Neural cell (in vitro differentiated cells): Measurements from ENCODE around the gene LAGE3.

Source experiments
- EP300 ChIP-seq: fragments of 450-650 bp; conservative IDR thresholded peaks from 2 replicates; pipeline ENCODE4 v1.6.1; 2014; ENCODE audit warnings: antibody characterized with exemption, mild to moderate bottlenecking, moderate library complexity; ENCODE audit not compliant: poor library complexity, severe bottlenecking
- EZH2 ChIP-seq: fragments of 200-600, 300-800 bp; shearing (Covaris generic), sonication (generic); IDR thresholded peaks from 2 replicates; pipeline ENCODE4 v1.6.1; 2014; ENCODE audit warnings: antibody characterized with exemption, low read length, borderline replicate concordance, mild to moderate bottlenecking; ENCODE audit not compliant: insufficient read depth, poor library complexity, severe bottlenecking
- MXI1 ChIP-seq: fragments of 450-650 bp; conservative IDR thresholded peaks from 2 replicates; pipeline ENCODE4 v1.6.1; 2014; ENCODE audit warnings: antibody characterized with exemption, mild to moderate bottlenecking; ENCODE audit not compliant: poor library complexity, severe bottlenecking
- POLR2AphosphoS5 ChIP-seq: IDR thresholded peaks from 2 replicates; pipeline ENCODE4 v1.6.1; 2012
- RAD21 ChIP-seq: fragments of 450-650 bp; conservative IDR thresholded peaks from 2 replicates; pipeline ENCODE4 v1.6.1; 2014; ENCODE audit warnings: antibody characterized with exemption, mild to moderate bottlenecking, moderate library complexity
- SMC3 ChIP-seq: fragments of 450-650 bp; conservative IDR thresholded peaks from 2 replicates; pipeline ENCODE4 v1.6.1; 2014; ENCODE audit warnings: antibody characterized with exemption, mild to moderate bottlenecking, moderate library complexity; ENCODE audit not compliant: poor library complexity
- TAF1 ChIP-seq: IDR thresholded peaks from 2 replicates; pipeline ENCODE4 v1.6.1; 2012; ENCODE audit warnings: low read depth
- TF ChIP-seq, protein P1 (sequence below): fragments of 450-650 bp; IDR thresholded peaks from 2 replicates; pipeline ENCODE4 v1.5.1; 2014; ENCODE audit warnings: antibody characterized with exemption, mild to moderate bottlenecking, moderate library complexity; ENCODE audit not compliant: poor library complexity, severe bottlenecking
- TF ChIP-seq, protein P2 (sequence below): IDR thresholded peaks from 2 replicates; pipeline ENCODE4 v1.6.1; 2012; ENCODE audit warnings: borderline replicate concordance

DNA sequence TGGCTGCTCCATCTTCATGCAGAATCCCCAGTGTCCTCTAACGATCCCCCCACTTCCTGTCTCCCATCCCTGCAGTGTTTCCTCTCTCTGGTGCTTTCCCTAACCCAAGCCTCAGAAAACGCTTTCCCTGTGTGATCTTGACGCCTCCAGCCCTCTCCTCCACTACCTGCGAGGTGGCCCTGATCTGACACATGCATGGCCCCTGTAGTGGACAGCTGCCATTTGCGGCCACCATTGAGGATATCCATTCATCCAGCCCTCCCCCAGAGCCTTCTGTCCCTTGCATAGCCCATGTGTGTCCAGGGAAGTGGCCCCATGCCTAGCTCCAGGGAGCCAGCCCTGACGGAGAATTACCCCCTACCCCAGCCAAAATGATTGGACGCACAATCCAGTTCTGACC, 4.2 kb upstream of the LAGE3 start:
- TF ChIP-seq, protein P1, sequence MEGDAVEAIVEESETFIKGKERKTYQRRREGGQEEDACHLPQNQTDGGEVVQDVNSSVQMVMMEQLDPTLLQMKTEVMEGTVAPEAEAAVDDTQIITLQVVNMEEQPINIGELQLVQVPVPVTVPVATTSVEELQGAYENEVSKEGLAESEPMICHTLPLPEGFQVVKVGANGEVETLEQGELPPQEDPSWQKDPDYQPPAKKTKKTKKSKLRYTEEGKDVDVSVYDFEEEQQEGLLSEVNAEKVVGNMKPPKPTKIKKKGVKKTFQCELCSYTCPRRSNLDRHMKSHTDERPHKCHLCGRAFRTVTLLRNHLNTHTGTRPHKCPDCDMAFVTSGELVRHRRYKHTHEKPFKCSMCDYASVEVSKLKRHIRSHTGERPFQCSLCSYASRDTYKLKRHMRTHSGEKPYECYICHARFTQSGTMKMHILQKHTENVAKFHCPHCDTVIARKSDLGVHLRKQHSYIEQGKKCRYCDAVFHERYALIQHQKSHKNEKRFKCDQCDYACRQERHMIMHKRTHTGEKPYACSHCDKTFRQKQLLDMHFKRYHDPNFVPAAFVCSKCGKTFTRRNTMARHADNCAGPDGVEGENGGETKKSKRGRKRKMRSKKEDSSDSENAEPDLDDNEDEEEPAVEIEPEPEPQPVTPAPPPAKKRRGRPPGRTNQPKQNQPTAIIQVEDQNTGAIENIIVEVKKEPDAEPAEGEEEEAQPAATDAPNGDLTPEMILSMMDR: no peak
- no peak for TF ChIP-seq RAD21
- TF ChIP-seq SMC3: no peak
- no peak for TF ChIP-seq MXI1
- no peak for TF ChIP-seq POLR2AphosphoS5
- no peak for TF ChIP-seq EP300
- TF ChIP-seq, protein P2, sequence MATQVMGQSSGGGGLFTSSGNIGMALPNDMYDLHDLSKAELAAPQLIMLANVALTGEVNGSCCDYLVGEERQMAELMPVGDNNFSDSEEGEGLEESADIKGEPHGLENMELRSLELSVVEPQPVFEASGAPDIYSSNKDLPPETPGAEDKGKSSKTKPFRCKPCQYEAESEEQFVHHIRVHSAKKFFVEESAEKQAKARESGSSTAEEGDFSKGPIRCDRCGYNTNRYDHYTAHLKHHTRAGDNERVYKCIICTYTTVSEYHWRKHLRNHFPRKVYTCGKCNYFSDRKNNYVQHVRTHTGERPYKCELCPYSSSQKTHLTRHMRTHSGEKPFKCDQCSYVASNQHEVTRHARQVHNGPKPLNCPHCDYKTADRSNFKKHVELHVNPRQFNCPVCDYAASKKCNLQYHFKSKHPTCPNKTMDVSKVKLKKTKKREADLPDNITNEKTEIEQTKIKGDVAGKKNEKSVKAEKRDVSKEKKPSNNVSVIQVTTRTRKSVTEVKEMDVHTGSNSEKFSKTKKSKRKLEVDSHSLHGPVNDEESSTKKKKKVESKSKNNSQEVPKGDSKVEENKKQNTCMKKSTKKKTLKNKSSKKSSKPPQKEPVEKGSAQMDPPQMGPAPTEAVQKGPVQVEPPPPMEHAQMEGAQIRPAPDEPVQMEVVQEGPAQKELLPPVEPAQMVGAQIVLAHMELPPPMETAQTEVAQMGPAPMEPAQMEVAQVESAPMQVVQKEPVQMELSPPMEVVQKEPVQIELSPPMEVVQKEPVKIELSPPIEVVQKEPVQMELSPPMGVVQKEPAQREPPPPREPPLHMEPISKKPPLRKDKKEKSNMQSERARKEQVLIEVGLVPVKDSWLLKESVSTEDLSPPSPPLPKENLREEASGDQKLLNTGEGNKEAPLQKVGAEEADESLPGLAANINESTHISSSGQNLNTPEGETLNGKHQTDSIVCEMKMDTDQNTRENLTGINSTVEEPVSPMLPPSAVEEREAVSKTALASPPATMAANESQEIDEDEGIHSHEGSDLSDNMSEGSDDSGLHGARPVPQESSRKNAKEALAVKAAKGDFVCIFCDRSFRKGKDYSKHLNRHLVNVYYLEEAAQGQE: no peak
- TF ChIP-seq TAF1: no peak
- TF ChIP-seq EZH2: no peak
